GM12891 (cell line): Measurements from ENCODE around the gene KDM4C.

Source experiments
- POLR2A ChIP-seq: IDR thresholded peaks from 2 replicates; pipeline ENCODE4 v1.6.1; 2011; ENCODE audit warnings: low read depth, low read length, control low read depth
- SPI1 ChIP-seq: IDR thresholded peaks from 2 replicates; pipeline ENCODE4 v1.6.1; 2011; ENCODE audit warnings: low read depth, low read length, control low read depth

DNA sequence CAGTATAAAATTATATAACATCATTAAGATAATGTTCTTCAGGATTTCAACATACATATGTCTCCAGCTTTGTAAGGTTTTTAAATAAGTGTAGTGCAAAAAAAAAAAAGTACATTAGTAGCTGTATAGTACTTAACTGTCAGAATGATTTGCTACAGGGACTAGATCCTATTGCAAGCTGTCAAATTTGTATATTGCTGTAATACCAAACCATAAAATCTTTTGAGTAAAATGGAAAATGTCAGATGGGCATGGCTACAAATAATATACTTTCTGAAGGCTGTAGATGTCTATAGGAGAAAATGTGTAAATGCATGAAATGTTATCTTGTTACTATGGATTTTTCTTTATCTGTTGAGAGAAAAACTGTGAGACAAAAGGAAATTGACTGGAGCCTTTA is 298.5 kb downstream of the KDM4C start:
- TF ChIP-seq POLR2A: no peak
- no peak for TF ChIP-seq SPI1
